Cardiac muscle cell (in vitro differentiated cells and primary cell): ENCODE data around the gene B3GNT4. TPM values are rescaled to one million over a fixed set of nuclear protein-coding genes. Genes with fewer than 3 reads are reported as not detected.
"Not testable (repeated sequence)": the region's sequence is repeated elsewhere in the genome, so short reads cannot be mapped to it uniquely, and the experiment has no call there.

Source experiments
- DNase-seq, 2 donors: peaks; one replicate each; pipeline versions ENCODE4 v3.0.0 to v3.0.0-alpha.2; 2010 to 2017; ENCODE audit warnings: low read depth in 1 of 2, low spot score in 1 of 2
- H3K27ac ChIP-seq: fragments of 200-600 bp; sonication (generic); 2 replicates; pipeline ENCODE4 v1.5.1; 2016
- H3K27me3 ChIP-seq: fragments of 200-600 bp; sonication (generic); 2 replicates; pipeline ENCODE4 v1.6.0; 2016; ENCODE audit warnings: control low read depth
- H3K36me3 ChIP-seq: fragments of 200-600 bp; sonication (generic); 2 replicates; pipeline ENCODE4 v1.5.1; 2016; ENCODE audit warnings: control low read depth
- H3K4me1 ChIP-seq: fragments of 200-600 bp; sonication (generic); 2 replicates; pipeline ENCODE4 v1.8.1; 2017; ENCODE audit warnings: low read depth, mild to moderate bottlenecking, mixed run types
- H3K4me3 ChIP-seq: fragments of 200-600 bp; sonication (generic); 2 replicates; pipeline ENCODE4 v1.5.1; 2016; ENCODE audit warnings: mild to moderate bottlenecking
- H3K9me3 ChIP-seq: fragments of 200-600 bp; sonication (generic); 2 replicates; pipeline ENCODE4 v1.5.1; 2017; ENCODE audit warnings: low read depth, mild to moderate bottlenecking, control low read depth
- CTCF ChIP-seq: IDR thresholded peaks from 2 replicates; pipeline ENCODE4 v1.5.1; 2012; ENCODE audit warnings: low read depth, mild to moderate bottlenecking, low read length
- polyA plus RNA-seq: library from polyadenylated mRNA; unstranded; fragments of >200 nt; fragmentation: Nextera tagmentation; extraction: Ambion mirVana; gene quantifications from 2 replicates; pipeline ENCODE4 v1.2.1, GENCODE V29; 2016
- total RNA-seq: library from RNA; depleted of rRNA; stranded (reverse); fragments of >200 nt; gene quantifications from 2 replicates; pipeline ENCODE4 v1.2.3, GENCODE V29; 2016

The B3GNT4 gene
- total and polyA plus RNA-seq, 2 experiments from 2014 or later, result 0.12 to 2.2 TPM

GRCh38 chr12:122243965-122244364 is 40.5 kb downstream of the B3GNT4 start:
- no peaks in the 10 kb centered on the region for H3K4me1 ChIP-seq
- H3K9me3 ChIP-seq, result no peaks in the 10 kb centered on the region
- TF ChIP-seq CTCF, result no peak
- DNase-seq, result no peak
- H3K27me3 ChIP-seq, result no peaks in the 10 kb centered on the region
- H3K4me3 ChIP-seq, result no peak overlapping the region
- H3K36me3 ChIP-seq, result peaks cover 9% of the 10 kb centered on the region
- no peak overlapping the region for H3K27ac ChIP-seq

DNA sequence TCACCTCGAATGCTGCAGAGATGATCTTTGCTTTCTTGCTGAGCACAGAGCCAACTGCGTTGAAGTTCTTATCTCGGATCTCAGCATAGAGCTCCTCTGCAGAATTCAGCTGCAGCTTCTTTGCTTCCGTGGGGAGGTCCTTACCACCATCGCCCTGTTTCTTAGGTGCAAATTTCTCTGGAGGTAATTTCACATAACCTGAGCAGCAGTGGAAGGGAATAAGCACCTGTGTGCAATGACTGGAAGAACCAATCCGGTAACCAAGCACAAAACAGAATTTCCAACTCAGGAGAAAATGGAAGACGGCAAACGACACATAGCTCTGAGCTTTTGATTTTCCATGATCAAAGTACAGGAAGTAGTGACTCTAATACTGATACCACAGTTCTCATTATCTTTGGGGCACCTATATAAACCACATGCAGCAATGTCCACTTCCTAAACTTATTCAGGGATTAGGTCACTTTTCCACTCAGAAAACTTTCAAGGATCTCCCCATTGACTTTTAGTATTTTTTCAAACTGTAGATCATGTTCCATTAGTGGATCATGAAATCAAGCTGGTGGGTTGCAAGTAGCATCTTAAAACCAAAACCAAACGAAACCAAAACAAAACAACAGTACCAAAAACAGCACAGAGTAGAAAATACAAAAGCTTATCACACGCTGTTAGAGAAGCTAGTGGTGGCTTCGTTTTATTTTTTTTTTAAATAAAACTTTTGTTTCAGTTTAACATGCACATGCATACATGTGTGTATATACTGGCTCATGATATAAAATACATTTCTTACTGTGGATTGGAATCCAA is 41.3 kb downstream of the B3GNT4 start:
- Histone ChIP-seq H3K9me3 (no peaks in the 10 kb centered on the region), H3K36me3 (peaks cover 14% of the 10 kb centered on the region), H3K27me3 (no peaks in the 10 kb centered on the region), H3K4me1 (no peaks in the 10 kb centered on the region), H3K4me3 (no peak overlapping the region), H3K27ac (no peak overlapping the region)
- TF ChIP-seq CTCF, result no peak
- no peak for DNase-seq

DNA sequence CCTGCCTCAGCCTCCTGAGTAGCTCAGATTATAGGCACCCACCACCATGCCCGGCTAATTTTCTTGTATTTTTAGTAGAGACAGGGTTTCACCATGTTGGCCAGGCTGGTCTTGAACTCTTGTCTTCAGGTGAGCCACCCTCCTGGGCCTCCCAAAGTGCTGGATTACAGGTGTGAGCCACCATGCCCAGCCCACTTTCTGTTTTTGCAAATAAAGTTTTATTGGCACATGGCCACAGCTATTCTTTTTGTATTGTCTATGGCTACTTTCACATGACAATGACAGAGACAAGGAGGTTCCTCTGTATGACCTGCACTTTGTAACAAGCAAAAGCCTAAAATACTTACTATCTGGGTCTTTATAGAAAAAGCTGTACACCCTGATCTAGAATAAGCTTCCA is 42.0 kb downstream of the B3GNT4 start:
- no peak for DNase-seq
- Histone ChIP-seq H3K36me3 (peaks cover 15% of the 10 kb centered on the region), H3K27me3 (no peaks in the 10 kb centered on the region), H3K4me1 (no peaks in the 10 kb centered on the region), H3K9me3 (no peaks in the 10 kb centered on the region), H3K4me3 (no peak overlapping the region), H3K27ac (no peak overlapping the region)
- no peak for TF ChIP-seq CTCF

GRCh38 chr12:122250047-122250446 is 46.5 kb downstream of the B3GNT4 start:
- Histone ChIP-seq H3K36me3 (peaks cover 7% of the 10 kb centered on the region), H3K9me3 (no peaks in the 10 kb centered on the region), H3K27ac (no peak overlapping the region), H3K27me3 (no peaks in the 10 kb centered on the region), H3K4me3 (no peak overlapping the region), H3K4me1 (no peaks in the 10 kb centered on the region)
- no peak for DNase-seq
- no peak for TF ChIP-seq CTCF

DNA sequence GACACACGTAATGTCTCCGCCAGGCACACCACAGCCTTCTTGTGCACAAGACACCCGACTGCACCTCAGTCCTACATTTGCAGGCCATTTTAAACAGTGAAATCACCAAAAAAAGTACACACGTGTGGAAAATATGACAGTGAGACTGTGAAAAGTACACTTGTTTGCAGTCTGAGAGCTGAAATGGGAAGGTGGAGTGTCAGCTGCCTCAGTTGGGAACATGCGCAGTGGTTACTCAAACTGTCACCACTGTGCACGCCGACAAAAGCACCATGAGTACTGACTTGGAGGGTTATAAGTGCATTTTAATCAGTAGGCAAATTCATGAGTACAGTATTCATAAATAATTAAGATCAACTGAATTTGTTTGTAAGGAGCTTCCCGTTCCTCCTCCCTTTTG is 47.0 kb downstream of the B3GNT4 start:
- TF ChIP-seq CTCF, result no peak
- Histone ChIP-seq H3K27me3 (no peaks in the 10 kb centered on the region), H3K9me3 (no peaks in the 10 kb centered on the region), H3K4me3 (no peak overlapping the region), H3K36me3 (peaks cover 7% of the 10 kb centered on the region), H3K4me1 (no peaks in the 10 kb centered on the region), H3K27ac (no peak overlapping the region)
- DNase-seq, result no peak

GRCh38 chr12:122258462-122258861 is 55.0 kb downstream of the B3GNT4 start:
- DNase-seq, result not testable (repeated sequence)

More at GRCh38 chr12:122258462-122258861, 55.0 kb downstream of the B3GNT4 start:
- not testable (repeated sequence) for H3K4me3 ChIP-seq, H3K27me3 ChIP-seq, H3K27ac ChIP-seq, H3K9me3 ChIP-seq, H3K4me1 ChIP-seq
- peaks cover 27% of the 10 kb centered on the region for H3K36me3 ChIP-seq
